Spleen (tissue), 7 donors: Measurements from ENCODE around the gene CD83.

Experiments used
- POLR2A ChIP-seq, 3 donors: fragments of 450-650 bp; IDR thresholded peaks; one replicate each; pipeline ENCODE4 v1.5.1; 2017; ENCODE audit warnings: antibody characterized with exemption in 3 of 3, mild to moderate bottlenecking in 1 of 3
- POLR2AphosphoS5 ChIP-seq, 3 donors: sonication (generic); formaldehyde crosslinking; IDR thresholded peaks; one replicate each; pipeline ENCODE4 v1.5.1; 2017; ENCODE audit warnings: antibody characterized with exemption in 3 of 3
- TF ChIP-seq, protein P1 (sequence below), 11 experiments: fragments of 200-600 bp in 7 of 11; fragments of 450-650 bp in 4 of 11; sonication (generic) in 4 of 11; IDR thresholded peaks in 8 of 11; conservative IDR thresholded peaks in 3 of 11; 1 replicate in 7 of 11; 2 replicates in 4 of 11; pipeline versions ENCODE4 v1.4.0 to v1.8.0; 2016 to 2021; ENCODE audit warnings: antibody characterized with exemption in 11 of 11, inconsistent platforms in 4 of 11, mild to moderate bottlenecking in 1 of 11
- donor health status: DM: no; HTN: no; CAD: no; lungs with moderate emphysema.
- donor health status: DM: no; HTN: no; CAD: no.
- donor health status: DM: no; HTN: no; CAD: no.

DNA sequence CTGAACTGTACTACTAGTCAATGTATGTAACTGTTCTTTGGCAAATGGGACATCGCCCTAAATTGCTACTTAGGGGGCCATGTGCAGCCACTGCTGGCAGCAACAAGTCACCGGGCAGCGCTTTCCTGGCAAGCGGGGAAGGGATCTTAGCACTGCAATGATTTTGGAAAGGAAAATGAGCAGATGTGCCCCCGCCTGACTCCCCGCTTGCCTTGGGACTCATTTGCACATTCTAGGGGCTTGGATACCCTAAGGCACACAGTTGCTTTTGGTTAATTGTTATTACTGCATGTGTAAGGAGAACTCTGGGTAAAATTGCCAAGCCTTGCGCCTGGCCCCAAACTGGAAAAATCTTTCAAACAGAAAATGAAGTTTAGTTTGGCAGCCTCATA is 32.2 kb downstream of the CD83 start:
- TF ChIP-seq, protein P1, sequence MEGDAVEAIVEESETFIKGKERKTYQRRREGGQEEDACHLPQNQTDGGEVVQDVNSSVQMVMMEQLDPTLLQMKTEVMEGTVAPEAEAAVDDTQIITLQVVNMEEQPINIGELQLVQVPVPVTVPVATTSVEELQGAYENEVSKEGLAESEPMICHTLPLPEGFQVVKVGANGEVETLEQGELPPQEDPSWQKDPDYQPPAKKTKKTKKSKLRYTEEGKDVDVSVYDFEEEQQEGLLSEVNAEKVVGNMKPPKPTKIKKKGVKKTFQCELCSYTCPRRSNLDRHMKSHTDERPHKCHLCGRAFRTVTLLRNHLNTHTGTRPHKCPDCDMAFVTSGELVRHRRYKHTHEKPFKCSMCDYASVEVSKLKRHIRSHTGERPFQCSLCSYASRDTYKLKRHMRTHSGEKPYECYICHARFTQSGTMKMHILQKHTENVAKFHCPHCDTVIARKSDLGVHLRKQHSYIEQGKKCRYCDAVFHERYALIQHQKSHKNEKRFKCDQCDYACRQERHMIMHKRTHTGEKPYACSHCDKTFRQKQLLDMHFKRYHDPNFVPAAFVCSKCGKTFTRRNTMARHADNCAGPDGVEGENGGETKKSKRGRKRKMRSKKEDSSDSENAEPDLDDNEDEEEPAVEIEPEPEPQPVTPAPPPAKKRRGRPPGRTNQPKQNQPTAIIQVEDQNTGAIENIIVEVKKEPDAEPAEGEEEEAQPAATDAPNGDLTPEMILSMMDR (IDR thresholded peaks at IDR 0.05 in 8 of 11, conservative IDR thresholded peaks at IDR 0.05 in 3 of 11), result no peak
- TF ChIP-seq POLR2A (IDR thresholded peaks at IDR 0.05), result no peak
- no peak for TF ChIP-seq POLR2AphosphoS5 (IDR thresholded peaks at IDR 0.05)
